ENCODE results near the gene LCP1. TPM values are rescaled to one million over a fixed set of nuclear protein-coding genes. Genes with fewer than 3 reads are reported as not detected.

LCP1 gene
- total and polyA plus RNA-seq, 2 experiments from 2014 or later: 0.64 TPM; not detected in 1

DNA sequence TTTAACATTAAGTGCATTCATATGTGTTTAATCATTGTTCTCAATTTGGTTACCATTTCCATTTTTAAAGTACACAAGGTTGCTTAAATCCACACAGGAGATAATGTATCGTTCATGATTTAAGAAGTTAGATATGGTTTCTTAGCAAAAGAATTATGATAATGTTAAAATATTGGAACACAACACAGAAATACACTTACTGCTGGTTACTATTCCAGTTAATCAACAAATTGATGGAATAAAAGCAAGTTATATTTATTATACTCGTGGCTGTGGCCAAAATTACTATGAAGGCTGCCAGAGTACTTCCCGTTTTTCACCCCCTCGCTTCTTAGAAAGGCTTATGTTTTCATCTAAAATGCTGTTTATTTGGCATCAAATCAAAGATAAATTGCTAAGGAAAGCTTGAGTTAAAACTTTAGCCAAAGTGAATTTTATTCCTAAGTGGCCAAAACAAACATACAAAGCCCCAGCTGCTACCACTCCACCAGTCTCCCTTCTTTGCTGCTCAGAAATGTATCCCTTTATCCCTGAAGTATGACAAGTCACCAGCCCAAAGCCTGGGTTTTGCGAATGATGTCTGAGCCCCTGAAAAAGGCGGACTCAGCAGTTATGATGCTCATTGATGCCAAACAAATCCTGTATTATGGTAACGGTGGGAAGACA is 27.7 kb downstream of the LCP1 start:
- Histone ChIP-seq H3K9me3 (ENCODE audit: low read depth) (no peaks in the 10 kb centered on the region), H3K4me2 (ENCODE audit: unreplicated experiment) (no peak overlapping the region), H3K79me2 (ENCODE audit: insufficient read depth) (no peaks in the 10 kb centered on the region), H3K9me2 (ENCODE audit: insufficient read depth) (no peaks in the 10 kb centered on the region), H3F3A (ENCODE audit: insufficient read depth) (no peaks in the 10 kb centered on the region), H2AFZ (no peak overlapping the region), H3K4me3 (no peak overlapping the region), H3K9ac (no peak overlapping the region), H3K27ac (no peak overlapping the region), H3K36me3 (ENCODE audit: low read depth) (no peaks in the 10 kb centered on the region), H3K27me3 (replicated peaks; ENCODE audit: insufficient read depth) (peaks cover 21% of the 10 kb centered on the region), H4K20me1 (ENCODE audit: insufficient read depth) (no peaks in the 10 kb centered on the region), H3K4me1 (ENCODE audit: insufficient read depth) (no peaks in the 10 kb centered on the region)
- in situ Hi-C loops (cut with MboI): no loop called here
- 76 to 84% methylated on average over 7 of the region's 7 CpGs for WGBS, 2 experiments (ENCODE audit: low coverage in 1 of 2, low lambda C conversion rate in 2 of 2, missing lambda C conversion rate in 2 of 2)
- no peak for DNase-seq
- TF ChIP-seq EZH2 (IDR thresholded peaks at IDR 0.05; ENCODE audit: insufficient read depth, poor library complexity, severe bottlenecking) (no peak), EZH2phosphoT487 (IDR thresholded peaks at IDR 0.05; ENCODE audit: insufficient read depth, low read depth) (no peak)

DNA sequence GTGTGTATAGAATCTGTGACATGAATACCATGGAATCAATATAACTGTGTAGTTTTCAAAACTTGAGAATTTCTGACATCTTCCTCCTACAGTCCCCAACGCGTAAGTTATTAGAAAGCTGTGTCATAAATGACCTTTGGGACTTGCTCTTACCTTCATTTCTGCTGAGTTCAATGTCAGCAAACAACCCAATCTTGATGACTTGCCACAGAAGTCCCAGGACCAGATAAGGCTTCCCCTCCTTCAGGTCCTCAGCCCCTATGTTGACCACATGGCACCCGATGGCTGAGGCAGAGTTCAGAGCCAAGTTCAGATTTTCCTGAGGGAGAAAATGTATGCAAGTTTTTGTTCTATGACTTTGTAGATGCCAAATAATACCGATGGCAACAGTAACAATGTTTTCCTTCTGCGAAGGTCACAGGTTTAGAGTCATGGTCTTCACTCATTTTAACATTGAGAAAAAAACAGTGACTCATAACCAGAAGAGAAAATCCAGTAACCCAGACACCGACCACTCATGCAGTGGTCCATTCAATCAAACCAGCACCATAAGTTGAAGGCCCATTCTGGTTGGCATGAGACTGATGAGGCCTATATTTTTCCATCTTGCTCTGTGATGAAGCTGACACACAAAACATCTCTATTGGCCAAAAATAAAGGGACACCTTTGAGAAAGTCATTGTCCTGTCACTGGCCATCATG is 29.2 kb downstream of the LCP1 start:
- H3K4me3 ChIP-seq: no peak overlapping the region
- H3K4me2 ChIP-seq (ENCODE audit: unreplicated experiment): no peak overlapping the region
- no peak overlapping the region for H3K27ac ChIP-seq
- H3K9me2 ChIP-seq (ENCODE audit: insufficient read depth): no peaks in the 10 kb centered on the region
- no peak for DNase-seq
- WGBS, 2 experiments (ENCODE audit: low coverage in 1 of 2, low lambda C conversion rate in 2 of 2, missing lambda C conversion rate in 2 of 2): 86 to 87% methylated on average over 6 of the region's 6 CpGs
- peaks cover 31% of the 10 kb centered on the region for H3K27me3 ChIP-seq (replicated peaks; ENCODE audit: insufficient read depth)
- H3K9me3 ChIP-seq (ENCODE audit: low read depth): no peaks in the 10 kb centered on the region
- H2AFZ ChIP-seq: no peak overlapping the region
- H4K20me1 ChIP-seq (ENCODE audit: insufficient read depth): no peaks in the 10 kb centered on the region
- no peak for TF ChIP-seq EZH2 (IDR thresholded peaks at IDR 0.05; ENCODE audit: insufficient read depth, poor library complexity, severe bottlenecking)
- TF ChIP-seq EZH2phosphoT487 (IDR thresholded peaks at IDR 0.05; ENCODE audit: insufficient read depth, low read depth): no peak
- no peak overlapping the region for H3K9ac ChIP-seq
- no peaks in the 10 kb centered on the region for H3K4me1 ChIP-seq (ENCODE audit: insufficient read depth)
- no peaks in the 10 kb centered on the region for H3F3A ChIP-seq (ENCODE audit: insufficient read depth)
- in situ Hi-C loops (cut with MboI): no loop called here
- no peaks in the 10 kb centered on the region for H3K79me2 ChIP-seq (ENCODE audit: insufficient read depth)
- no peaks in the 10 kb centered on the region for H3K36me3 ChIP-seq (ENCODE audit: low read depth)

DNA sequence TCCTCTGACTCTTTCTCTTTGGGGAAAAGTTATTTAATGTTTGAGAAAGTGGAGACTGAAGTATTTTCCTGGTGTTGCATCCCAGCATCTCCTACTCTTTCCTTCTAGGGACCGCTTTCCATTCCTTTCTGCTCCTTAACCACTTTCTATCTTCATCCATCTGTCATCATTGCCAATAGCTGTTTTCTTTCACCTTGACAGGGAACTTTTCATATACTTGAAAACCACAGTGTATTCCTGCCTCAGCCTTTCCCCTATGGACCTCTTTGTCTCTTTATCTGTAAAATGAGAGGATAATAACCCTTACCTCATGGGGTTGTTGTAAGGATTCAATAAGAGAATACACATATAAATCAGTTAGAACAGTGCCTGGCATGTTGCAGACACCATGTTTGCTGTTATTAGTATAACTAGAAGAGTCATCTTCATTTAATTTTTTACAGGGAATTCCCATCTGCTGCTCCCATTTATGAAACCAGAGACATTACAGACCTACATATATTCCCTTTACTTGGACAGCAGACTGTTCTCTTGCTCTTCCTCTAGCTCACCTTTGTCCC is 31.8 kb downstream of the LCP1 start:
- TF ChIP-seq EZH2phosphoT487 (IDR thresholded peaks at IDR 0.05; ENCODE audit: insufficient read depth, low read depth) (no peak), EZH2 (IDR thresholded peaks at IDR 0.05; ENCODE audit: insufficient read depth, poor library complexity, severe bottlenecking) (no peak)
- H3K4me3 ChIP-seq: no peak overlapping the region
- no peaks in the 10 kb centered on the region for H3K9me2 ChIP-seq (ENCODE audit: insufficient read depth)
- no peaks in the 10 kb centered on the region for H4K20me1 ChIP-seq (ENCODE audit: insufficient read depth)
- H3K27ac ChIP-seq: no peak overlapping the region
- no peaks in the 10 kb centered on the region for H3K4me1 ChIP-seq (ENCODE audit: insufficient read depth)
- in situ Hi-C loops (cut with MboI): no loop called here
- 93 to 94% methylated on average over 1 of the region's 1 CpG for WGBS, 2 experiments (ENCODE audit: low coverage in 1 of 2, low lambda C conversion rate in 2 of 2, missing lambda C conversion rate in 2 of 2)
- H3K9me3 ChIP-seq (ENCODE audit: low read depth): no peaks in the 10 kb centered on the region
- no peaks in the 10 kb centered on the region for H3K36me3 ChIP-seq (ENCODE audit: low read depth)
- H3K4me2 ChIP-seq (ENCODE audit: unreplicated experiment): no peak overlapping the region
- H3K79me2 ChIP-seq (ENCODE audit: insufficient read depth): no peaks in the 10 kb centered on the region
- no peak overlapping the region for H2AFZ ChIP-seq
- H3K27me3 ChIP-seq (replicated peaks; ENCODE audit: insufficient read depth): peaks cover 52% of the 10 kb centered on the region
- no peak for DNase-seq
- no peak overlapping the region for H3K9ac ChIP-seq
- H3F3A ChIP-seq (ENCODE audit: insufficient read depth): no peaks in the 10 kb centered on the region

DNA sequence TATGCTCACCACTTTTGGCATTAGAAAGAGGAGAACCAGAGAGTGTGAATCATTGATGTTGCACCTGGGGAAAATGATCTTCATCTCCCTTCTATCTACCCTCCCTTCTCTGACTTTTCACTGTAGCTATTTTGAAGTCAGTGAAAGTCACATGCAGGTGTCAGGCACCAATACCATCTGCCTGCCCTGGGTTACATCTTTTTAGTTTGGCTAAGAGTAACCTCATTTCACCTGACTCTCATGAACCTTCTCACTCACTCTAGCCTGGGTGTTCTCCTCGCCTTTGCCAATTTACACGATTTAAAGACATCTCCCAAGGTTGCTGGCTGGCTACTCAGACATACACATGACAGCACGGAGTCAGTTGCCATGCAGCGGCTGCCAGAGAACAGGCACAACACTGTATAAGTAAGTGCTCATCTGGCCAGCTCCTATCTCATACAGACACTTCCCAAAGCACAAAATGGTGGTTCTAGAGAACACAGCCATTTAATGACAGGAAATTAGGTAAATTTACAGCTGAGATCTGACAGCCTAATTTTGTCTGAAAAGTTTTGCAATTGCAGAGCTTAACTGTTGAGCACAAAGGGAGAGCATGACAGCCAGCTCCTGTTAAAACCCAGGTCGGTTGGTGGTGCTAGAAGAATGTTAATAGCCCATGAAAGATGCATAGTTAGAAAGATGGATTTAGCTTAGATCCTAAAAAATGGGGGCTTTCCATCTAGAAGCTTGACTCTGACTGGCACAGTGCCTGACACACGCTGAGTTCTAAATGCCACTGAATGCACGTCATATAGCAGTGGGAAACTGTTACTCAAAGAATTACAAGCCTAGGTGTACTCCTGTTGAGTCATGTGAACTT is 32.5 kb downstream of the LCP1 start:
- WGBS, 2 experiments (ENCODE audit: low coverage in 1 of 2, low lambda C conversion rate in 2 of 2, missing lambda C conversion rate in 2 of 2): 38 to 48% methylated on average over 7 of the region's 7 CpGs
- Histone ChIP-seq H3K4me3 (no peak overlapping the region), H3K9ac (no peak overlapping the region), H2AFZ (no peak overlapping the region), H3K9me3 (ENCODE audit: low read depth) (no peaks in the 10 kb centered on the region), H3K4me1 (ENCODE audit: insufficient read depth) (no peaks in the 10 kb centered on the region), H3K36me3 (ENCODE audit: low read depth) (no peaks in the 10 kb centered on the region), H3K79me2 (ENCODE audit: insufficient read depth) (no peaks in the 10 kb centered on the region), H3K9me2 (ENCODE audit: insufficient read depth) (no peaks in the 10 kb centered on the region), H3K4me2 (ENCODE audit: unreplicated experiment) (no peak overlapping the region), H3K27me3 (replicated peaks; ENCODE audit: insufficient read depth) (peaks cover 59% of the 10 kb centered on the region), H3K27ac (no peak overlapping the region), H4K20me1 (ENCODE audit: insufficient read depth) (no peaks in the 10 kb centered on the region), H3F3A (ENCODE audit: insufficient read depth) (no peaks in the 10 kb centered on the region)
- DNase-seq: peak; percentile 32
- TF ChIP-seq EZH2 (IDR thresholded peaks at IDR 0.05; ENCODE audit: insufficient read depth, poor library complexity, severe bottlenecking) (no peak), EZH2phosphoT487 (IDR thresholded peaks at IDR 0.05; ENCODE audit: insufficient read depth, low read depth) (no peak)
- in situ Hi-C loops (cut with MboI): no loop called here

Data from GM23248 (cell line).